Measurements from ENCODE around the gene PGAM5.

DNA sequence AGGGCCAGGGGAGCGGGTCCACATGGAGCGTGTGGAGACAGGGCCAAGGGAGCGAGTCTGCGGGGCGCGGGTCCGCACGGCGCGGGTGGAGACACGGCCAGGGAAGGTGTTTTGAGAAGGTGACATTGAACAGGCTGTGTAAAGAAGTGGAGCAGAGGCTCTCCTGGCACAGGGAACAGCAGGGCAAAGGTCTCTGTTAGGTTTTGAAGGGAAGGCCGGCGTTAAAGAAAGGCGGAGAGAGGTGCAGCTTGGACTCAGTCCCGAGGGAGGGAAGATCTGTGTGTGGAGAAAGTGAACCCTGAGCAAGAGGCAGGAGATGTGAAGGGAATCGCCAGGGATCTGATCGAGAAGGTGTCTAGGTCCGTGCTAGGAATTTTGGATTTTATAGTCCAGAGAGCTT is 21.4 kb upstream of the PGAM5 start:
- no peak for TF ChIP-seq POLR2A (IDR thresholded peaks at IDR 0.05)
- TF ChIP-seq, protein P1, sequence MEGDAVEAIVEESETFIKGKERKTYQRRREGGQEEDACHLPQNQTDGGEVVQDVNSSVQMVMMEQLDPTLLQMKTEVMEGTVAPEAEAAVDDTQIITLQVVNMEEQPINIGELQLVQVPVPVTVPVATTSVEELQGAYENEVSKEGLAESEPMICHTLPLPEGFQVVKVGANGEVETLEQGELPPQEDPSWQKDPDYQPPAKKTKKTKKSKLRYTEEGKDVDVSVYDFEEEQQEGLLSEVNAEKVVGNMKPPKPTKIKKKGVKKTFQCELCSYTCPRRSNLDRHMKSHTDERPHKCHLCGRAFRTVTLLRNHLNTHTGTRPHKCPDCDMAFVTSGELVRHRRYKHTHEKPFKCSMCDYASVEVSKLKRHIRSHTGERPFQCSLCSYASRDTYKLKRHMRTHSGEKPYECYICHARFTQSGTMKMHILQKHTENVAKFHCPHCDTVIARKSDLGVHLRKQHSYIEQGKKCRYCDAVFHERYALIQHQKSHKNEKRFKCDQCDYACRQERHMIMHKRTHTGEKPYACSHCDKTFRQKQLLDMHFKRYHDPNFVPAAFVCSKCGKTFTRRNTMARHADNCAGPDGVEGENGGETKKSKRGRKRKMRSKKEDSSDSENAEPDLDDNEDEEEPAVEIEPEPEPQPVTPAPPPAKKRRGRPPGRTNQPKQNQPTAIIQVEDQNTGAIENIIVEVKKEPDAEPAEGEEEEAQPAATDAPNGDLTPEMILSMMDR (IDR thresholded peaks at IDR 0.05): no peak
